GM03348 (cell line): Measurements from ENCODE around the gene HRH1.
"Not testable (repeated sequence)": the region's sequence is repeated elsewhere in the genome, so short reads cannot be mapped to it uniquely, and the experiment has no call there.

Source experiments
- DNase-seq: peaks from one replicate; pipeline ENCODE4 v3.0.0; 2012; ENCODE audit warnings: low spot score

HRH1 gene

DNA sequence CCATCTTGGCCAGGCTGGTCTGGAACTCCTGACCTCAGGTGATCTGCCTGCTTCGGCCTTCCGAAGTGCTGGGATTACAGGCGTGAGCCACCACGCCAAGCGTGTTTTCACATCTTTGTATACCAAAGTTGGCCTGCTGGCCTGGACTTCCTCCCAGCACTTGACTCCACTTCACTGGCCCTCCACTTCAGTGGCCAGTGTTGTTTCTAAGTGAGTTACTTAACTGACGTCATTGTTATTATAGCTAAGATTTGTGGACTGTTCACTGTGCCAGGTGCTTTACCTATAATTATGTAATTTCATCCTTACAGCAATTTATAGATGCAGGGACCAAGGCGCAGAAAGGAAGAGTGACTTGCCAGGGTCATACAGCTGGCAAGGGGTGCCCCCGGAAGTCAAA, 52.0 kb downstream of the HRH1 start:
- no peak for DNase-seq

DNA sequence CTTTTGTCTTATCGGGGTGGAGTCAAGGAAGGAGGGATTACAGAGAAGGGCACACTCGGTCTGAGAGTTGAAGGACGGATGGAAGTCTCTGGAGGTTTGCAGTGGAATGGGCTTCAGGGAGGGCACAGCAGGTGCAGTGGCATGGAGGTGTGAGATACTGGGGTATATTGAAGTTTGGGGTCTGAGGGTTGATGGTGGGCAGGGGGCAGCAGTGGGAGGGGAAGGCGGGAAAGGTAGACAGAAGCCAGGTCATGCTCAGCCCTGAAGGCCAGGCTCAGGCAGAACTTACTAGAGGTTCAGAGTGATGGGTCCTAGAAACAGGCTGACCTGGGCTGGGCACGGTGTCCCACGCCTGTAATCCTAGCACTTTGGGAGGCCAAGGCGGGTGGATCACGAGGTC, 52.7 kb downstream of the HRH1 start:
- DNase-seq, result no peak

DNA sequence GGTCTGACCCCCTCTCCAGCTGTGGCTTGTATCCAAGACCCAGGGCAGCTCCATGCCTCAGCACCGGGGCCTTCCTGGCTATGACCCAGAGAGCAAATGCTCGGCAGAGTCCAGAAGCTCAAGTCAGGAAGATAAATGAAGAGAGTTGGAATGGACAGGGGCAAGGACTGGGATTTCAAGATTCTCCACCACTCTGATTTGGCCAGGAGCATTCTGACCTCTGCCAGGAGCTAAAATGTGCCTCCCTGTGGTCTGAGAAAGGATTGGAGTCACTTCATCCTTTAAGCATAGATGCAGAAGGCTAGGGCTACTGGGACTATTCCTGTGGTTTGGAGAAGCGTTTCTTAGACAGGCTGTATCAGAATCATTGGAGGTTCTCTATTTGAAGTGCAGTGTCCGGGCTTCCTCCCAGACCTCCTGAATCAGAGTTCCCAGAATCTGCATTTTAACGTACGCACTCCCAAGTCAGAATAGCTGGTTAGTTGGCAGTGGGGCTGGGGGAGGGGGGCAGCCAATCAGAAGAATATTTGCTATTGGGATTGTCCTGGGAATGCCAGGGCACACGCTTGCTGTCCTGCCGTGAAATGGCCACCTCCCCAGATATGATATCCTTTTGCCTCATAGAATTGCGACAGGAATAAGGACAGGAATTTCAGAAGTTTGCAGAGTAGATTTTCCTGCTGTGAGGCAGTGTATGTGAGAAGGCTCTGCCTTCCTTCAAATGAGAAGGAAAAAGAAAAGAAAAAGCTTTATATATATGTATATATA, 57.4 kb downstream of the HRH1 start:
- DNase-seq, result peak; percentile 72

GRCh38 chr3:11212299-11212608, 58.0 kb downstream of the HRH1 start:
- peak; percentile 75 for DNase-seq

DNA sequence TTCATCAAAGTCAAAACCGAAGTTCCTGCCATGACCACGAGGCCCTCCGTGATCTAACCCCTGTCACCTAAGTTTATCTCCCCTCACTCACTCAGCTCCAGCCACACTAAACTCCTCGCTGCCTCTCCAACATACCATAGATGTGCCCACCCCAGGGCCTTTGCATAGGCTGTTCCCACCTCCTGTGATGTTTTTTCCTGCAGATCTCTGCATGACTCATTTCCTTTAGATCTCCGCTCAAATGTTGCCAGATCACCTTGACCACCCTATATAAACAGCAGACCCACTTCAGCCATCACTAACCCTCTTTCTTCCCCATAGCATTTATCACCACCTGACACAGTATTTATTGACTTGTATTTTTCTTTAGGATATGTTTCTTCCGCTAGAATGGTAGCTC, 58.5 kb downstream of the HRH1 start:
- no peak for DNase-seq

DNA sequence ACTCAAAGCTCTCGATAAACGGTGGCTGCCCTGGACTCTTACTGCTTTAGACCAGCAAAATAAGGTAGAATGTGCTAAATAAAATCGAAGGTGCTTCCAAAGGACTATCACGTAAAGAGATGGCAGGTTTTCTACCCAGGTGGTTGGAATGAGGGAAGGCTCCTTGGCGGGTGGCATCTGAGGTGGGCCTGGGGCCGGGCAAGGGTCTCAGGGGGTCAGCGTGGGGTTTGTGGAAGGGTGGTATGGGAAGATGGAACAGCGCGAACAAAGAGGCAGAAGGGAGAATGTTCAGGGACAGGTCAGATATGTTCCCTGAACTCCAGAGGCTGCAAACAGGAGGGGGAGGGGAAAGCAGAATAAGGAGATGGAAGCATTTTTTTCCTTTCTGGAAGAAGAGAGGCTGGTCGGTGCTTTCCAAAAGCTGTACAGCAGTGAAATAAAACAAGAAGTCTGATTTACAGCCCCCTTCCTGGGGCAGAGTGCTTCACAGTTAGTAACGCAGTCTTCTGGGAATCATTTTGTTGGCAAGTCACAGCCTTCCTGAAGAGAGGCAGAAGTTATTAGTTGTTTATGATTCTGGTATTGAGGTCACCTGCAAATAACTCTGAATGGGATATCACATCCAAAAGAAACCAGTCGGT, 59.6 kb downstream of the HRH1 start:
- no peak for DNase-seq

GRCh38 chr3:11214451-11214978, 60.2 kb downstream of the HRH1 start:
- no peak for DNase-seq

DNA sequence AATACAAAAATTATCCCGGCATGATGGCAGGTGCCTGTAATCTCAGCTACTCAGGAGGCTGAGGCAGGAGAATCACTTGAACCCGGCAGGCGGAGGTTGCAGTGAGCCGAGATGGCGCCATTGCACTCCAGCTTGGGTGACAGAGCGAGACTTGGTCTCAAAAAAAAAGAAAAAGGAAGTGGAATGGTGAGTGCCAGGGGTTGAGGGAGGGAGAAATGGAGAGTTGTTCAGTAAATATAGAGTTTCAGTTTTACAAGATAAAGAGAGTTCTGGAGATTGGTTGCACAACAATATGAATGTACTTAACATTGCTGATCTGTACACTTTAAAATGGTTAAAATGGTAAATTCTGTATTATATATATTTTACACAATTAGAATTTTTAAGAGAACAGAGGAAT, 63.1 kb downstream of the HRH1 start:
- DNase-seq, result not testable (repeated sequence)

DNA sequence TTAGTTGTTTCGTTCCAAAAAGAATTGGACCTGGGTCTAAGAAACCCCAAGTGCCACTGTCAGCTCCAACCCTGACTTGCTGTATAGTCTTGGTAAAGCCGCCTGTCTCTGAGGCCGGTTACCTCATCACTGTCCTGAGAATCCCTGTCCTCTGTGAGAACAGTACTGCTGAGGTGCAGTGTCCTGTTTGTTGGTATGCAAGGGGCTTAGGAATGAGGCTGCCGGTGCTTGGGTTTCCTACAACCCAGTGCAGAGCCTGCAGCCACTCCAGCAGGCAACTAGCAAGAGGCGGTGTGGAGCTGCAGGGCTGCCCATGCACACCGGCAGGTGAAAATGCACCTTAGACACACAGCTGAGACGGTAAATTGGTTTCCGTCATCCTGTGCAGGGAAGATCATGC, 65.9 kb downstream of the HRH1 start:
- no peak for DNase-seq

- no peak for DNase-seq
Observed at GRCh38 chr3:11221818-11222415, 67.6 kb downstream of the HRH1 start.

GRCh38 chr3:11224010-11224409, 69.7 kb downstream of the HRH1 start:
- no peak for DNase-seq

- no peak for DNase-seq
Observed at GRCh38 chr3:11224870-11225229, 70.6 kb downstream of the HRH1 start.

GRCh38 chr3:11226042-11226370, 71.7 kb downstream of the HRH1 start:
- DNase-seq, result no peak

GRCh38 chr3:11228041-11228440, 73.7 kb downstream of the HRH1 start:
- DNase-seq, result peak; percentile 40

DNA sequence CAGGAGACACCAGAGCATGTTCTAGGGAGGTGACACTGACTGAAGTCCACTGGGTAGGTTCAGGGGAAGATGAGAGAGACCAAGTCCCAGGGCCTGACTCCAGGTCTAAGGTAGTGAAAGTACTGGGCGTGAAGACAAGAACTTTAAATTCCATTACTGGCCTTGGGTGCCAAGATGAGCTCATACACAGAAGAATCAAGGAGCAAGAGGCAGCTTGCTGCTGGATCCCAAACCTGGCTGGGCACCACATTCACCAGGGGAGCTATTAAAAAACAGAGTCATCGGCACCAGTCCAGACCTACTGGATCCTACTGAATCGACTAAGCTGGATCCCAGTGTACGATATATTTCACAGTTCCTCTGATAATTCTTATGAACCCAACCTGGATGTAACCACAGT, 75.8 kb downstream of the HRH1 start:
- no peak for DNase-seq

- no peak for DNase-seq
Observed at GRCh38 chr3:11230832-11231231, 76.5 kb downstream of the HRH1 start.

DNA sequence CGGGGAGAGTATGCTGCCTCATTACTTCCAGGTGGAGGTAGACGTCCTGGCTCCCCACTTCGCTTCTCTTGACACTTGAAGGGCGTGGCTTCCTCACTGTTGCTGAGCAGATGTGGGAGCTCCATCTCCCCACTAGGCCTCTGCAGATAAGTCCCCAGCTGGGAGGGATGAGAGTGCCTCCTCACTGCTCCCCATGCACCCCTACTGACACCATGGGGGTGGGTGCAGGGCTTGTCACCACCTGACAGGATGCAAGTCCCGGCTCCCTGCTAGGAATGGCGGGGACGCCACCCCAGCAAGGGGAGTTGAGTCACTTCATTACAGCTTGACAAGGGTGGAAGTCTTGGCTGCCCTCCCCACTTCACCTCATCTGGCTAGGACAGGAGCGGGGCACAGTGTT, 81.1 kb downstream of the HRH1 start:
- DNase-seq, result no peak

GRCh38 chr3:11236588-11237461, 82.5 kb downstream of the HRH1 start:
- DNase-seq, result peak; percentile 44

GRCh38 chr3:11238060-11238459, 83.8 kb downstream of the HRH1 start:
- peak; percentile 81 for DNase-seq

GRCh38 chr3:11238880-11239279, 84.6 kb downstream of the HRH1 start:
- DNase-seq, result peak; percentile 66

DNA sequence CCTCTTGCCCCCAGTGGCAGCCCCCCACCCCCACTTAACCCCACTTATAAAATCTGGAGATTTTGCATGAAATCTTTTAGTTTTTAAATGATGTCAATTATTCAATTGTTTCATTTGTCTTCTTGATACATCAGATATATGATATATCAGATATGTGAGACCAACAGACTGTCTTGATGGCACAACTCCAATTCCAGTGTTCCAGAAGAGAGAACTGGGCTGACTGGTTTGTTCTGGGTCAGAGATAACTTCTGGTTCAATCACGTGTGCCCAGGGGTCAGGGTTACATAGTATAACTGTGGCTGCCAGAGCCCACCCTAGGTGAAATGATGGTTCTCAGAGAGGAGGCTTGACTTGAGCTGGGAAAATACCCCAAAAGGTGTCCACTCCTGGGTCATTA, 85.5 kb downstream of the HRH1 start:
- no peak for DNase-seq

GRCh38 chr3:11240496-11240895, 86.2 kb downstream of the HRH1 start:
- DNase-seq, result no peak
